ENCODE results near the gene SPATA24. TPM values are rescaled to one million over a fixed set of nuclear protein-coding genes. Genes with fewer than 3 reads are reported as not detected.
A peak's percentile ranks its signal among the peaks of the same experiment; 100 is the strongest.

The SPATA24 gene
- total and polyA plus RNA-seq, 2 of the 13 experiments (the other 11 are each of a cell fraction or from before 2014, with no cell fraction given) = 6.0 to 11.1 TPM

GRCh38 chr5:139381837-139382761 is 21.8 kb downstream of the SPATA24 start:
- Histone ChIP-seq H3K4me1 (ENCODE audit: insufficient read depth, low read length) (peaks cover 54% of the 10 kb centered on the region), H3K4me2 (ENCODE audit: low read depth, low read length) (peak overlapping the region; percentile 92), H3K9ac (ENCODE audit: insufficient read depth, low read depth, low read length) (peak overlapping the region; percentile 70), H4K20me1 (ENCODE audit: insufficient read depth, low read length) (no peaks in the 10 kb centered on the region), H3K79me2 (ENCODE audit: insufficient read depth, low read length) (peaks cover 16% of the 10 kb centered on the region), H3K36me3 (replicated peaks in 1 of 2; ENCODE audit: control insufficient read depth in 1 of 2, insufficient read depth in 2 of 2, low read length in 2 of 2) (peaks cover 0 to 3% of the 10 kb centered on the region in 2 experiments; a peak in 2 of 5 replicates), H3K4me3 (replicated peaks in 1 of 3; ENCODE audit: insufficient read depth in 1 of 3, low read depth in 2 of 3, low read length in 3 of 3) (peak overlapping the region; percentile 56 to 79 (median 76)), H2AFZ (ENCODE audit: low read length) (no peak overlapping the region), H3K27ac (ENCODE audit: extremely low read length, insufficient read depth, low read length) (peak overlapping the region; percentile 71), H3K27me3 (ENCODE audit: control insufficient read depth in 1 of 2, insufficient read depth in 2 of 2, low read length in 2 of 2) (no peaks in the 10 kb centered on the region; a peak in 1 of 5 replicates), H3K9me3 (ENCODE audit: low read length) (no peaks in the 10 kb centered on the region)
- WGBS (ENCODE audit: low lambda C conversion rate) = 61% methylated on average over 18 of the region's 28 CpGs
- BruUV-seq (replicated peaks) = no TSS peak
- DNase-seq (ENCODE audit: low spot score) (no peak), FAIRE-seq (no peak), ATAC-seq (peak; percentile 2; the same call in 1 of the 3 replicates)
- in situ Hi-C loops (cut with HindIII; ENCODE audit: extremely low pct_ligation_motif_present, low pct_unique_long_range_greater_than_20kb) (no loop called here), intact Hi-C loops (cut with micrococcal nuclease; ENCODE audit: unreplicated experiment) (no loop called here)
- CTCF ChIA-PET (ENCODE audit: low intra/inter-chr PET ratio, low total read pairs) = no interaction called here
- POLR2A ChIA-PET = interaction anchor here (1.6 to 1.7 kb wide), 3 partner anchors 21 to 40 kb away, joined by 4 to 8 read pairs (median 6); partner anchors contain the start of genes PAIP2 and SPATA24
- TF ChIP-seq MTF1 (CRISPR knock-in tag; IDR thresholded peaks at IDR 0.05) (no peak), POLR2A (IDR thresholded peaks at IDR 0.05; ENCODE audit: insufficient read depth in 1 of 2, low read depth in 2 of 2, low read length in 2 of 2) (0 out of 4 replicates have a peak, but pooled peaks of 1 of the 2 experiments have one; percentile 24), FOXK1 (CRISPR knock-in tag; IDR thresholded peaks at IDR 0.05; ENCODE audit: borderline replicate concordance, low read depth) (no peak), SP4 (CRISPR knock-in tag; IDR thresholded peaks at IDR 0.05) (0 out of 2 replicates have a peak, but pooled peaks have one; percentile 22), PATZ1 (CRISPR knock-in tag; IDR thresholded peaks at IDR 0.05) (peak; percentile 40; the same call in 1 of the 2 replicates), ZNF589 (CRISPR knock-in tag; conservative IDR thresholded peaks at IDR 0.05) (no peak), WIZ (CRISPR knock-in tag; IDR thresholded peaks at IDR 0.05) (no peak), NAIF1 (CRISPR knock-in tag; IDR thresholded peaks at IDR 0.05; ENCODE audit: borderline replicate concordance) (no peak), TAF1 (CRISPR knock-in tag; IDR thresholded peaks at IDR 0.05) (no peak), ZNF782 (CRISPR knock-in tag; IDR thresholded peaks at IDR 0.05; ENCODE audit: borderline replicate concordance) (no peak; the same call in 1 of the 2 replicates), PHF20 (CRISPR knock-in tag; IDR thresholded peaks at IDR 0.05) (no peak), HNF4G (IDR thresholded peaks at IDR 0.05; ENCODE audit: borderline replicate concordance, low read depth, low read length) (no peak), HNF4G (CRISPR knock-in tag; IDR thresholded peaks at IDR 0.05; ENCODE audit: borderline replicate concordance, low read depth) (no peak), SOX6 (IDR thresholded peaks at IDR 0.05) (no peak), SOX6 (CRISPR knock-in tag; IDR thresholded peaks at IDR 0.05) (peak; percentile 19; the same call in 1 of the 2 replicates), POLR2AphosphoS2 (IDR thresholded peaks at IDR 0.05; ENCODE audit: low read depth, low read length) (no peak), ZNF605 (CRISPR knock-in tag; IDR thresholded peaks at IDR 0.05) (0 out of 2 replicates have a peak, but pooled peaks have one; percentile 14), ZNF143 (CRISPR knock-in tag; IDR thresholded peaks at IDR 0.05) (peak; percentile 46; the same call in 1 of the 2 replicates), NR1H2 (CRISPR knock-in tag; IDR thresholded peaks at IDR 0.05; ENCODE audit: borderline replicate concordance, low read depth) (no peak), EEA1 (CRISPR knock-in tag; IDR thresholded peaks at IDR 0.05; ENCODE audit: borderline replicate concordance) (peak; percentile 52; the same call in 1 of the 2 replicates), ZNF816 (CRISPR knock-in tag; IDR thresholded peaks at IDR 0.05; ENCODE audit: borderline replicate concordance) (no peak), MEF2D (CRISPR knock-in tag; IDR thresholded peaks at IDR 0.05) (0 out of 2 replicates have a peak, but pooled peaks have one; percentile 4)

Data from HepG2 (cell line).